BLaER1 (cell line): Measurements from ENCODE around the gene FCHO1.

Experiments
- H3K27ac ChIP-seq: shearing (Covaris generic); formaldehyde crosslinking; 2 replicates; pipeline ENCODE4 v1.8.1; 2022
- H3K27me3 ChIP-seq: shearing (Covaris generic); formaldehyde crosslinking; 2 replicates; pipeline ENCODE4 v1.8.1; 2022
- H3K36me3 ChIP-seq: shearing (Covaris generic); formaldehyde crosslinking; 2 replicates; pipeline ENCODE4 v1.8.1; 2022
- H3K4me1 ChIP-seq: shearing (Covaris generic); formaldehyde crosslinking; 2 replicates; pipeline ENCODE4 v1.8.1; 2022
- H3K4me2 ChIP-seq: shearing (Covaris generic); formaldehyde crosslinking; 2 replicates; pipeline ENCODE4 v1.8.1; 2022
- H3K4me3 ChIP-seq: shearing (Covaris generic); formaldehyde crosslinking; 2 replicates; pipeline ENCODE4 v1.8.1; 2022
- H3K9ac ChIP-seq: shearing (Covaris generic); formaldehyde crosslinking; 2 replicates; pipeline ENCODE4 v1.8.1; 2022
- H3K9me3 ChIP-seq: shearing (Covaris generic); formaldehyde crosslinking; 2 replicates; pipeline ENCODE4 v1.8.1; 2022
- H4K20me1 ChIP-seq: shearing (Covaris generic); formaldehyde crosslinking; 2 replicates; pipeline ENCODE4 v1.8.1; 2022
- Cebpa-rat ChIP-seq: shearing (Covaris generic); IDR thresholded peaks from 2 replicates; pipeline ENCODE4 v1.8.1; 2022

FCHO1 gene

GRCh38 chr19:17837972-17838371 lies 86.7 kb downstream of the FCHO1 start:
- Histone ChIP-seq H3K9me3 (no peaks in the 10 kb centered on the region), H3K4me2 (no peak overlapping the region), H3K9ac (no peak overlapping the region), H3K4me3 (no peak overlapping the region), H3K4me1 (no peaks in the 10 kb centered on the region; the same call in 1 of the 2 replicates), H4K20me1 (no peaks in the 10 kb centered on the region; the same call in 1 of the 2 replicates), H3K36me3 (peaks cover 94% of the 10 kb centered on the region), H3K27ac (no peak overlapping the region), H3K27me3 (no peaks in the 10 kb centered on the region)
- no peak for TF ChIP-seq Cebpa-rat
